ENCODE data around the gene RAVER2.

GRCh38 chr1:64830030-64830651, 85.3 kb downstream of the RAVER2 start:
- TF ChIP-seq CTCF (conservative IDR thresholded peaks at IDR 0.05 in 1 of 2, IDR thresholded peaks at IDR 0.05 in 1 of 2; ENCODE audit: extremely low read depth in 1 of 2, insufficient read depth in 1 of 2, low read depth in 1 of 2, low read length in 2 of 2) (no peak), EZH2 (IDR thresholded peaks at IDR 0.05; ENCODE audit: borderline replicate concordance, low read length) (no peak)
